Mesothelial cell of epicardium (in vitro differentiated cells): ENCODE results near the gene KAZN. TPM values are rescaled to one million over a fixed set of nuclear protein-coding genes. Genes with fewer than 3 reads are reported as not detected.

Experiments
- DNase-seq, 2 experiments: peaks; one replicate each; pipeline ENCODE4 v3.0.0; 2021; ENCODE audit warnings: low spot score in 2 of 2; ENCODE audit not compliant: unreplicated experiment in 2 of 2
- H3K27ac Mint-ChIP-seq: 2 replicates; pipeline ENCODE4 v1.8.0; 2021; ENCODE audit warnings: mixed read lengths
- H3K27me3 Mint-ChIP-seq: 2 replicates; pipeline ENCODE4 v1.8.0; 2021; ENCODE audit warnings: low read depth, mixed read lengths
- H3K36me3 Mint-ChIP-seq: 2 replicates; pipeline ENCODE4 v1.8.0; 2021; ENCODE audit warnings: mixed read lengths
- H3K4me1 Mint-ChIP-seq: 2 replicates; pipeline ENCODE4 v1.8.0; 2021; ENCODE audit warnings: mixed read lengths
- H3K4me3 Mint-ChIP-seq: 2 replicates; pipeline ENCODE4 v1.8.0; 2021; ENCODE audit warnings: mild to moderate bottlenecking, moderate library complexity, mixed read lengths
- H3K9me3 Mint-ChIP-seq: 2 replicates; pipeline ENCODE4 v1.8.0; 2021; ENCODE audit warnings: mixed read lengths
- total RNA-seq: library from RNA; stranded (reverse); gene quantifications from 3 replicates; pipeline ENCODE4 v1.2.1, GENCODE V29; 2021
- TF ChIP-seq, protein P1 (sequence below): fragments of 200-600 bp; sonication (generic); IDR thresholded peaks from one replicate; pipeline ENCODE4 v1.5.0; 2021; ENCODE audit warnings: antibody characterized with exemption; ENCODE audit not compliant: unreplicated experiment

The KAZN gene
- total RNA-seq, 1 donor from 2014 or later = 38.4 TPM

DNA sequence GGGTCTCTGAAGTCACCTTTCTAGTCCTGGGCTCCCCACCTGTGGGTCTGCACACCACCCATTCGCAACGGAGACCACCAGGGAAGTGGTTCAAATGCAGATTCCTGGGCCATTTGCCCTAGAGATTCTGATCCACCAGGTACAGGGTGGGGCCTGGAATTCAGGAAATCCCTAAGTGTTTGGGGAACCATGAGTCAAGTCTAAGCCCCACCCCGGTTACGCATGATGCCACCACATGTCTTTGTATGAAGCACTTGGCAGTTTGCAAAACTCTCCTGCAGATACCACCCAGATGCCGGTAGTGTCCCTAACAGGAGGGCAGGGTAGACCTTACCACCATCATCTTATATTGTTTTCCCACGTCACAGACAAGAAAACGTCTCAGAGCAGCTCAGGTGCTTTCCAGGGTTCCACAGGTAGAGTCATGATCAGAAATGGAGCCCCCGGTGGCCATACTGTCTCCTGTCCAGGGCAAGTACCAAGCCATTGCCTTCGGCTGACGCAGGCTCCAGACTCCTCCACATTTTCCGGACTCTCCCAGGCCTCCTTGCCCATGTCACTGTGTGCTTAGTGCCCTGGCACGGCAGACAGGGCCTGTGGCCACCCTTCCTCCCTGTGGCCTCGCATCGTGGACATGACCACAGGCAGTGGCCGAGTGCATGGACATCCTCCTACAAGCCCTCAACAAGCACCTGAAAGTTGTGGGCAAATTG is 465.9 kb downstream of the KAZN start:
- no peak for DNase-seq
- H3K4me1 Mint-ChIP-seq = peaks cover 3% of the 10 kb centered on the region
- no peak overlapping the region for H3K27ac Mint-ChIP-seq
- TF ChIP-seq, protein P1, sequence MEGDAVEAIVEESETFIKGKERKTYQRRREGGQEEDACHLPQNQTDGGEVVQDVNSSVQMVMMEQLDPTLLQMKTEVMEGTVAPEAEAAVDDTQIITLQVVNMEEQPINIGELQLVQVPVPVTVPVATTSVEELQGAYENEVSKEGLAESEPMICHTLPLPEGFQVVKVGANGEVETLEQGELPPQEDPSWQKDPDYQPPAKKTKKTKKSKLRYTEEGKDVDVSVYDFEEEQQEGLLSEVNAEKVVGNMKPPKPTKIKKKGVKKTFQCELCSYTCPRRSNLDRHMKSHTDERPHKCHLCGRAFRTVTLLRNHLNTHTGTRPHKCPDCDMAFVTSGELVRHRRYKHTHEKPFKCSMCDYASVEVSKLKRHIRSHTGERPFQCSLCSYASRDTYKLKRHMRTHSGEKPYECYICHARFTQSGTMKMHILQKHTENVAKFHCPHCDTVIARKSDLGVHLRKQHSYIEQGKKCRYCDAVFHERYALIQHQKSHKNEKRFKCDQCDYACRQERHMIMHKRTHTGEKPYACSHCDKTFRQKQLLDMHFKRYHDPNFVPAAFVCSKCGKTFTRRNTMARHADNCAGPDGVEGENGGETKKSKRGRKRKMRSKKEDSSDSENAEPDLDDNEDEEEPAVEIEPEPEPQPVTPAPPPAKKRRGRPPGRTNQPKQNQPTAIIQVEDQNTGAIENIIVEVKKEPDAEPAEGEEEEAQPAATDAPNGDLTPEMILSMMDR = no peak
- peaks cover 5% of the 10 kb centered on the region for H3K9me3 Mint-ChIP-seq
- H3K36me3 Mint-ChIP-seq = peaks cover 53% of the 10 kb centered on the region
- H3K27me3 Mint-ChIP-seq = no peaks in the 10 kb centered on the region
- H3K4me3 Mint-ChIP-seq = no peak overlapping the region

DNA sequence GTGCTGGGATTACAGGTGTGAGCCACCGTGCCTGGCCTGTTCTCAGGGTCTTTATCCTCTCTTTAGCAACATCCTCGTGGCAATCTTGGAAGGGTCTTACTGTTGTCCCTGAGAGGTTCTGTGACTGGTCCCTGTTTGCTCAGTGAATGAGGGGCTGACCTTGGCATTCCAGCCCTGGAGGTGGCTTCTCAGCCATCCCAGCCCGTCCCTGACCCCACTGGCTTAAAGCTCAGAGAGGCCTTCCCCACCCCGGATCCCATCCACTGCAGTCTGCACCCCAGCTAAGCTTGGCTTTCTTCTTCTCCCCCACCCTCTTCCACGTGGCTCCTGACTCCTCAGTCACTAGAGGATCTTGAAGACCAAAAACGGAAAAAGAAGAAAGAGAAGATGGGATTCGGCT is 466.8 kb downstream of the KAZN start:
- peaks cover 3% of the 10 kb centered on the region for H3K4me1 Mint-ChIP-seq
- peaks cover 46% of the 10 kb centered on the region for H3K36me3 Mint-ChIP-seq
- peak overlapping the region; percentile 30 for H3K27ac Mint-ChIP-seq
- TF ChIP-seq, protein P1 = no peak
- DNase-seq = no peak
- H3K9me3 Mint-ChIP-seq = peaks cover 5% of the 10 kb centered on the region
- H3K4me3 Mint-ChIP-seq = no peak overlapping the region
- H3K27me3 Mint-ChIP-seq = no peaks in the 10 kb centered on the region

DNA sequence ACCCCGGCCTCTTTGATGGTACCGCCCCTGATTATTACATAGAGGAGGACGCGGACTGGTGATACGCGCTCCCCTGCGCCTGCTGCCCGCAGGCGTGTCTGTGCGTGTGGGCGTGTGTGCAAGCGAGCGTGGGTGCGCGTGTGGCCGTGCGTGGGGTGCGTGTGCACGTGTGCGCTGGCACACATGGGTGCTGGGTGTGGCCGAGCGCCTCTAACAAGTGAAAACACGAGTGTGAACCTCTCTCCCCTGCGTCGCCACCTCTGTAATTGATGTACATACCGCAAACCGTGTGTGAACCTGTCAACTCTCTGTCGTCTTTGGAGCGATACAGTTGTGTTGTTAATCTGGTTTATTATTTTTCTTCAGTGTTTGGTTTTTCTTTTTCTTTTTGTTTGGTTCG is 467.3 kb downstream of the KAZN start:
- no peak overlapping the region for H3K4me3 Mint-ChIP-seq
- peaks cover 5% of the 10 kb centered on the region for H3K9me3 Mint-ChIP-seq
- TF ChIP-seq, protein P1 = no peak
- peaks cover 3% of the 10 kb centered on the region for H3K4me1 Mint-ChIP-seq
- DNase-seq = no peak
- H3K36me3 Mint-ChIP-seq = peaks cover 43% of the 10 kb centered on the region
- H3K27ac Mint-ChIP-seq = no peak overlapping the region
- H3K27me3 Mint-ChIP-seq = no peaks in the 10 kb centered on the region

DNA sequence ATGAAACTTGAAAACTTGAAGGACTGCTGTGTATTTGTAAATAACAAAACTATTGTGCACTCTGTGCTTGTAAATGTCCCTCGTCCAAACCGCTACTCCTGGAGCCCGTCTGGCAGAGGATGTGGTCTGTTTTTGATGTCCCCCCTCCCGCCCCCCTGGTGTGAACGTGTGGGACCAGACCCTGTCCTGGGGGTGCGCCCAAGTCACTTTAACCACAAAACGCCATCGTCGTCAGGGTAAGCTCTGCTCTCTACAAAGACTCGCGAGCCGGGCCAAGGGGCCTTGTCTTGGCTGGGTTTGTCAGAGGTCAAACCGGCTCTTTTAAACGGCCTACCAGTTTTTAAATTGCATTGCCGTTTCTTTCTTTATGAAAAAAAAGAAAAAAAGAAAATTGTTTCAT is 467.7 kb downstream of the KAZN start:
- H3K36me3 Mint-ChIP-seq = peaks cover 39% of the 10 kb centered on the region
- peaks cover 3% of the 10 kb centered on the region for H3K4me1 Mint-ChIP-seq
- TF ChIP-seq, protein P1 = no peak
- no peak overlapping the region for H3K27ac Mint-ChIP-seq
- H3K4me3 Mint-ChIP-seq = no peak overlapping the region
- H3K9me3 Mint-ChIP-seq = peaks cover 5% of the 10 kb centered on the region
- H3K27me3 Mint-ChIP-seq = no peaks in the 10 kb centered on the region
- DNase-seq = no peak

DNA sequence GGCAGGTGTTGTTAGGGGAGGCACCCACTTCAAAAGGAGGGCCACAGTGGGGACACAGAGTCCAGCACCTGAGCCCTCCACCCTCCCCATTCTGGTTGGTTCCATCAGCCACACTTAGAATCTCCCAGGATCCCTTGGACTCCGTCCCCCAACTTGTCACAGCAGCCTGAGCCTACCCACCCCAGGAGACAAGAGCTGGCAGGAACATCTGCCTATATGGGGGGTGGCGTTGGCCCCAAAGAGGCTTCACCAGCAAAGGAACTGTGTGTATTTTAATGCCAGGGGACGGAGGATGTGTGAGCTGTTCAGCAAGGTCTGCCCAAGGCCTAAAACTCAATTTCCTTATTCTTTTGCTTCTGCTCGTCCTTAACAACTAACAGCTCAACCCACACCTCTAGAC is 468.7 kb downstream of the KAZN start:
- H3K9me3 Mint-ChIP-seq = peaks cover 3% of the 10 kb centered on the region
- DNase-seq = no peak
- TF ChIP-seq, protein P1 = no peak
- H3K36me3 Mint-ChIP-seq = peaks cover 30% of the 10 kb centered on the region
- H3K27ac Mint-ChIP-seq = no peak overlapping the region
- no peaks in the 10 kb centered on the region for H3K27me3 Mint-ChIP-seq
- H3K4me1 Mint-ChIP-seq = peaks cover 3% of the 10 kb centered on the region
- H3K4me3 Mint-ChIP-seq = no peak overlapping the region
